ENCODE results near the gene KDM8.

GRCh38 chr16:27267037-27267677 is 63.8 kb downstream of the KDM8 start:
- TF ChIP-seq CTCF (IDR thresholded peaks at IDR 0.05 in 2 of 3, conservative IDR thresholded peaks at IDR 0.05 in 1 of 3; ENCODE audit: borderline replicate concordance in 1 of 3, insufficient read depth in 1 of 3, low read depth in 2 of 3, low read length in 2 of 3) (no peak), REST (IDR thresholded peaks at IDR 0.05; ENCODE audit: low read depth) (no peak), EZH2 (IDR thresholded peaks at IDR 0.05) (no peak), ELF1 (IDR thresholded peaks at IDR 0.05; ENCODE audit: borderline replicate concordance, low read depth) (no peak), POLR2AphosphoS5 (IDR thresholded peaks at IDR 0.05; ENCODE audit: low read depth, low read length) (no peak), RAD21 (IDR thresholded peaks at IDR 0.05; ENCODE audit: low read depth) (no peak), ZBTB33 (IDR thresholded peaks at IDR 0.05; ENCODE audit: extremely low read depth, insufficient replicate concordance, low read length) (no peak), POLR2A (IDR thresholded peaks at IDR 0.05; ENCODE audit: borderline replicate concordance, extremely low read depth, insufficient read depth, insufficient read length) (no peak), CBX3 (IDR thresholded peaks at IDR 0.05; ENCODE audit: low read depth) (0 out of 2 replicates have a peak, but pooled peaks have one; percentile 30), CEBPB (IDR thresholded peaks at IDR 0.05; ENCODE audit: low read depth) (no peak), EGR1 (IDR thresholded peaks at IDR 0.05; ENCODE audit: low read depth) (no peak), EZH2phosphoT487 (IDR thresholded peaks at IDR 0.05; ENCODE audit: borderline replicate concordance) (no peak), FOSL1 (IDR thresholded peaks at IDR 0.05; ENCODE audit: low read depth) (no peak)

Data from HCT116 (cell line).